Measurements from ENCODE around the gene MYH9.

Gene MYH9

DNA sequence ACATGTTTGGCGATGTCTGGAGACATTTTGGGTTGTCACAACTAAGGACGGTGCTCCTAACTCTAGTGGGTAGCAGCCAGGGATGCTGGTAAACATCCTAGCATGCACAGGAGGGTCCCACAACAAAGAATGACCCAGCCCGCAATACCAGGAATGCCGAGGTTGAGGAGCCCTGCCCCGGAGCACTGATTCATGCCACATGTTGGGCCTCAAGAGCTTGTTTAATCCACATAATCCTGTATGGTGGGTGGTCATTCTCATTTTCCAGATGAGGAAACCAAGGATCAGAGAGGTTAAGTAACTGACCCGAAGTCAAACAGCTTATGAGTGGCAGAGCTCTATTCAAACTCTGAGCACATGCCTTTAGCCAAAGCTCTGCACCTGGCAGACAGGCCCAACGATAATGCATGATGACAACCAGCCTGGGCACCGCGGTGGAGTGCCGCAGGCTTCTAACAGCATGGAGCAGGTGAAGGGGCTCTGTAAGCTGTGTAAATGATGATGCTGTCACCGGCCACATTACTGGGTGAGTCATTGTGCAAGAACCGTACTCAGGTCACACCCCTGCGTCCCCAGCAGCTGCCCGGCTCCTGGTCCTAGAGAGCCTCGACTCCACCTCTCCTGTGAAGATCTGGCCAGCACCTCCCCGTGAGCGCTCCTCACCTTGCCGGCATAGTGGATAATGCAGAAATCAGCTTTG is 76.2 kb downstream of the MYH9 start:
- ChIA-PET POLR2A (interaction anchor here (1.2 kb wide), 1 partner anchor 171 kb away, joined by 4 read pairs; no protein-coding TSS in a partner anchor), CTCF (no interaction called here)
- no peak for DNase-seq (ENCODE audit: extremely low spot score)
- TF ChIP-seq HDGF (IDR thresholded peaks at IDR 0.05; ENCODE audit: borderline replicate concordance), result no peak
- TF ChIP-seq CTBP1 (IDR thresholded peaks at IDR 0.05; ENCODE audit: borderline replicate concordance), result no peak
- no peak for TF ChIP-seq LEF1 (IDR thresholded peaks at IDR 0.05; ENCODE audit: borderline replicate concordance)

GRCh38 chr22:36308880-36309279 is 78.9 kb downstream of the MYH9 start:
- TF ChIP-seq BHLHE40 (IDR thresholded peaks at IDR 0.05; ENCODE audit: borderline replicate concordance) (no peak), TARDBP (IDR thresholded peaks at IDR 0.05) (no peak), CTBP1 (IDR thresholded peaks at IDR 0.05; ENCODE audit: borderline replicate concordance) (no peak), ARNT (IDR thresholded peaks at IDR 0.05) (no peak), HDGF (IDR thresholded peaks at IDR 0.05; ENCODE audit: borderline replicate concordance) (no peak), PKNOX1 (IDR thresholded peaks at IDR 0.05) (no peak), FOXK2 (IDR thresholded peaks at IDR 0.05) (no peak), NFRKB (IDR thresholded peaks at IDR 0.05) (no peak), LEF1 (IDR thresholded peaks at IDR 0.05; ENCODE audit: borderline replicate concordance) (no peak), L3MBTL2 (conservative IDR thresholded peaks at IDR 0.05) (no peak), ELF4 (IDR thresholded peaks at IDR 0.05) (no peak), SP1 (IDR thresholded peaks at IDR 0.05) (no peak)
- ChIA-PET POLR2A (no interaction called here), CTCF (interaction anchor here (0.7 kb wide), 1 partner anchor 177 kb away, joined by 3 read pairs; no protein-coding TSS in a partner anchor)
- no peak for DNase-seq (ENCODE audit: extremely low spot score)

DNA sequence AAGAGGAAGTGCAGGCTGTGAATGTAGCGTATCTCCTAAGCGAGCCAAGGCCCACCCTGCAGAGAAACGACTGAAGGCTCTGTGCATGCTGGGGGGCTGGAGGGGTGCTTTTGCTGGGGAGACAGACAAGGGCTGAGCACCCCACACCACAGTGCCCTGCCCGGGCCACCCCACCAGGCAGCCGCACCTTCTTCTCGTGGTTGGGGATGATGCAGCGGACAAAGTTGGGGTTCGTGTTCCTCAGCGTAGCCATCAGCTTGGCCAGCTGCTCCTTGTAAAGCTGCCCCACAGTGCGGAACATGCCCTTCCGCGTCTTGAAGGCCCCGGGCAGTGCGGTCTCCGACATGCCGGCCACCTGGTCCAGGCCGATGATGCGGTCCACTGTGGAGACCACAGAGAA is 81.5 kb downstream of the MYH9 start:
- POLR2A ChIA-PET, result interaction anchor here (1.7 kb wide), 1 partner anchor 176 kb away, joined by 7 read pairs; the partner anchor contains the start of gene TXN2
- TF ChIP-seq NFRKB (IDR thresholded peaks at IDR 0.05) (no peak), FOXM1 (IDR thresholded peaks at IDR 0.05; ENCODE audit: borderline replicate concordance) (no peak), LEF1 (IDR thresholded peaks at IDR 0.05; ENCODE audit: borderline replicate concordance) (no peak), L3MBTL2 (conservative IDR thresholded peaks at IDR 0.05) (no peak), FOXA1 (IDR thresholded peaks at IDR 0.05) (no peak), CTBP1 (IDR thresholded peaks at IDR 0.05; ENCODE audit: borderline replicate concordance) (no peak), ELF4 (IDR thresholded peaks at IDR 0.05) (no peak), ZNF384 (IDR thresholded peaks at IDR 0.05) (no peak), SP1 (IDR thresholded peaks at IDR 0.05) (no peak), HDGF (IDR thresholded peaks at IDR 0.05; ENCODE audit: borderline replicate concordance) (no peak), ARNT (IDR thresholded peaks at IDR 0.05) (no peak), SUZ12 (IDR thresholded peaks at IDR 0.05) (no peak), FOXK2 (IDR thresholded peaks at IDR 0.05) (no peak)
- CTCF ChIA-PET, result interaction anchor here (1.3 kb wide), 1 partner anchor 164 kb away, joined by 6 read pairs; no protein-coding TSS in a partner anchor
- no peak for DNase-seq (ENCODE audit: extremely low spot score)

DNA sequence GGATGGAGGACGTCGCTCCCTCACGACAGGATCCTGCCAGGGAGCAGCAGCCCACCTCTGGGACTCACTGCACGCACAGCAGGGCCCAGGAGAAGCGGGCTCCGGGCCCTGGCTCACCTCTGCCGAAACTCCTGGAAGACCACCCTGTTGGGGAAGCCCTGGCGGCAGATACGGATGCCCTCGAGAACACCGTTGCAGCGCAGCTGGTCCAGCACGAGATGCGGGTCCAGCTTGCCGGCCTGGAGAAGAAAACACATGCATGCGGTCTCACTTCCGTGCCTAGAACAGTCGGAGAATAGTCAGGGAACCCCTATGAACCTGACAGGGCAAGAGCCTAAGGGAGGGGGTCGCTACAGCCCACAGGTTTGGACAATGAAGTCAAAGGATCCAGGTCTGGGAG is 82.0 kb downstream of the MYH9 start:
- ChIA-PET POLR2A (no interaction called here), CTCF (no interaction called here)
- no peak for TF ChIP-seq SP1 (IDR thresholded peaks at IDR 0.05)
- TF ChIP-seq ARNT (IDR thresholded peaks at IDR 0.05), result no peak
- TF ChIP-seq TARDBP (IDR thresholded peaks at IDR 0.05), result no peak
- no peak for TF ChIP-seq BHLHE40 (IDR thresholded peaks at IDR 0.05; ENCODE audit: borderline replicate concordance)
- no peak for TF ChIP-seq NFRKB (IDR thresholded peaks at IDR 0.05)
- TF ChIP-seq FOXK2 (IDR thresholded peaks at IDR 0.05), result no peak
- no peak for TF ChIP-seq LEF1 (IDR thresholded peaks at IDR 0.05; ENCODE audit: borderline replicate concordance)
- TF ChIP-seq HDGF (IDR thresholded peaks at IDR 0.05; ENCODE audit: borderline replicate concordance), result no peak
- TF ChIP-seq ELF4 (IDR thresholded peaks at IDR 0.05), result no peak
- no peak for TF ChIP-seq FOXA1 (IDR thresholded peaks at IDR 0.05)
- DNase-seq (ENCODE audit: extremely low spot score), result no peak

- TF ChIP-seq NFRKB (IDR thresholded peaks at IDR 0.05), result no peak
- no peak for TF ChIP-seq L3MBTL2 (conservative IDR thresholded peaks at IDR 0.05)
- ChIA-PET POLR2A (no interaction called here), CTCF (interaction anchor here (0.6 kb wide), 1 partner anchor 958 kb away, joined by 6 read pairs; no protein-coding TSS in a partner anchor)
- DNase-seq (ENCODE audit: extremely low spot score), result no peak
Observed at GRCh38 chr22:36304429-36304828, 83.3 kb downstream of the MYH9 start.

DNA sequence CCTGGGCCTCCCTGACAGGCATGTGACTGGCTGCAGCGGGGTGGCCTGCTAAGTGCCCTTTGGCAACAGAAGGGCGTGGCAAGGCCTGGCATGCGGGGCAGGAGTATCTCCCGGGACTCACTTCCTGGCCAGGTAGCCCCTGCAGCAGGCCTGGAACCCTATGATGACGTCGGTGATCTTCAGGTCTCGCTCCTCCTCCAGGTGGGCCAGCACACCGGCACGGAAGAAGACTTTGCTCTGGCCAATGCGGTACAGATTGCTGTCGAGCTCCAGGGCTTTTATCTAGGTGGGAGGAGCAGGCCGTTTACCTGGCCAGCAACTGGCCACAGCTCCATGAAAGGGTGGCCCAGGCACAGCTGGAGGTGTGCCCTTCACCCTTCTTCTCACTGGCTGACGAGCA is 83.9 kb downstream of the MYH9 start:
- DNase-seq (ENCODE audit: extremely low spot score), result no peak
- POLR2A ChIA-PET, result no interaction called here
- no peak for TF ChIP-seq CTBP1 (IDR thresholded peaks at IDR 0.05; ENCODE audit: borderline replicate concordance)
- no peak for TF ChIP-seq NFRKB (IDR thresholded peaks at IDR 0.05)
- TF ChIP-seq TARDBP (IDR thresholded peaks at IDR 0.05), result no peak
- CTCF ChIA-PET, result interaction anchor here (0.6 kb wide), 1 partner anchor 220 kb away, joined by 4 read pairs; no protein-coding TSS in a partner anchor

- TF ChIP-seq SUZ12 (IDR thresholded peaks at IDR 0.05) (no peak), L3MBTL2 (conservative IDR thresholded peaks at IDR 0.05) (no peak)
- POLR2A ChIA-PET, result interaction anchor here (1.6 kb wide), 1 partner anchor 168 kb away, joined by 6 read pairs; no protein-coding TSS in a partner anchor
- CTCF ChIA-PET, result interaction anchor here (3.3 kb wide), 1 partner anchor 168 kb away, joined by 36 read pairs; no protein-coding TSS in a partner anchor
- DNase-seq (ENCODE audit: extremely low spot score), result no peak
Observed at GRCh38 chr22:36303115-36303467, 84.7 kb downstream of the MYH9 start.

Measured in HEK293T (cell line).